Dendritic cell treated with granulocyte-macrophage colony-stimulating factor and Interleukin-4, amounts not matched to agents 40 ng/mL and 50 ng/mL, for 4 days (primary cell): Measurements from ENCODE around the gene CCL20.
"Not testable (repeated sequence)": the region's sequence is repeated elsewhere in the genome, so short reads cannot be mapped to it uniquely, and the experiment has no call there.

Experiments
- H3K27ac Mint-ChIP-seq: one replicate; pipeline ENCODE4 v1.8.0; 2022; ENCODE audit warnings: mild to moderate bottlenecking, mixed read lengths
- H3K27me3 Mint-ChIP-seq: one replicate; pipeline ENCODE4 v1.8.0; 2022; ENCODE audit warnings: mild to moderate bottlenecking, mixed read lengths
- H3K36me3 Mint-ChIP-seq: one replicate; pipeline ENCODE4 v1.8.0; 2022; ENCODE audit warnings: low read depth, mixed read lengths
- H3K4me1 Mint-ChIP-seq: one replicate; pipeline ENCODE4 v1.8.0; 2022; ENCODE audit warnings: low read depth, mixed read lengths
- H3K4me3 Mint-ChIP-seq: one replicate; pipeline ENCODE4 v1.8.0; 2022; ENCODE audit warnings: mild to moderate bottlenecking, moderate library complexity, mixed read lengths
- H3K9me3 Mint-ChIP-seq: one replicate; pipeline ENCODE4 v1.8.0; 2022; ENCODE audit warnings: mixed read lengths
- intact Hi-C: fragments of 100-400 bp; cut with micrococcal nuclease; formaldehyde crosslinking; loops from one replicate; pipeline ENCODE4 v1.15.0; 2022

The CCL20 gene

GRCh38 chr2:227829337-227829736 lies 15.7 kb downstream of the CCL20 start:
- H3K4me1 Mint-ChIP-seq: peaks cover 23% of the 10 kb centered on the region
- no peak overlapping the region for H3K4me3 Mint-ChIP-seq
- intact Hi-C loops: no loop called here
- peaks cover 23% of the 10 kb centered on the region for H3K27me3 Mint-ChIP-seq
- H3K9me3 Mint-ChIP-seq: no peaks in the 10 kb centered on the region
- no peaks in the 10 kb centered on the region for H3K36me3 Mint-ChIP-seq
- no peak overlapping the region for H3K27ac Mint-ChIP-seq

- intact Hi-C loops: no loop called here
- peaks cover 6% of the 10 kb centered on the region for H3K27me3 Mint-ChIP-seq
- no peak overlapping the region for H3K4me3 Mint-ChIP-seq
- H3K27ac Mint-ChIP-seq: no peak overlapping the region
- H3K4me1 Mint-ChIP-seq: peaks cover 25% of the 10 kb centered on the region
- no peaks in the 10 kb centered on the region for H3K9me3 Mint-ChIP-seq
- no peaks in the 10 kb centered on the region for H3K36me3 Mint-ChIP-seq
Measured at GRCh38 chr2:227834423-227834822, 20.8 kb downstream of the CCL20 start.

- H3K9me3 Mint-ChIP-seq: no peaks in the 10 kb centered on the region
- peaks cover 7% of the 10 kb centered on the region for H3K27me3 Mint-ChIP-seq
- H3K4me3 Mint-ChIP-seq: no peak overlapping the region
- no peak overlapping the region for H3K27ac Mint-ChIP-seq
- intact Hi-C loops: no loop called here
- peaks cover 25% of the 10 kb centered on the region for H3K4me1 Mint-ChIP-seq
- no peaks in the 10 kb centered on the region for H3K36me3 Mint-ChIP-seq
Measured at GRCh38 chr2:227834916-227835650, 21.4 kb downstream of the CCL20 start.

- H3K4me3 Mint-ChIP-seq, H3K9me3 Mint-ChIP-seq, H3K36me3 Mint-ChIP-seq, H3K27me3 Mint-ChIP-seq, H3K27ac Mint-ChIP-seq, intact Hi-C loops: not testable (repeated sequence)
- peaks cover 23% of the 10 kb centered on the region for H3K4me1 Mint-ChIP-seq
Measured at GRCh38 chr2:227839339-227840129, 25.9 kb downstream of the CCL20 start.

GRCh38 chr2:227846831-227847230 lies 33.2 kb downstream of the CCL20 start:
- peaks cover 5% of the 10 kb centered on the region for H3K4me1 Mint-ChIP-seq
- H3K36me3 Mint-ChIP-seq: no peaks in the 10 kb centered on the region
- intact Hi-C loops: no loop called here
- no peak overlapping the region for H3K4me3 Mint-ChIP-seq
- H3K9me3 Mint-ChIP-seq: no peaks in the 10 kb centered on the region
- H3K27ac Mint-ChIP-seq: no peak overlapping the region
- H3K27me3 Mint-ChIP-seq: peaks cover 16% of the 10 kb centered on the region

- H3K36me3 Mint-ChIP-seq: no peaks in the 10 kb centered on the region
- no peak overlapping the region for H3K27ac Mint-ChIP-seq
- no peaks in the 10 kb centered on the region for H3K9me3 Mint-ChIP-seq
- H3K4me1 Mint-ChIP-seq: peaks cover 5% of the 10 kb centered on the region
- no peak overlapping the region for H3K4me3 Mint-ChIP-seq
- peaks cover 24% of the 10 kb centered on the region for H3K27me3 Mint-ChIP-seq
- intact Hi-C loops: no loop called here
Measured at GRCh38 chr2:227848146-227848545, 34.5 kb downstream of the CCL20 start.

GRCh38 chr2:227848586-227848985 lies 34.9 kb downstream of the CCL20 start:
- no peaks in the 10 kb centered on the region for H3K9me3 Mint-ChIP-seq
- H3K4me3 Mint-ChIP-seq: no peak overlapping the region
- H3K27me3 Mint-ChIP-seq: peaks cover 27% of the 10 kb centered on the region
- intact Hi-C loops: no loop called here
- H3K27ac Mint-ChIP-seq: no peak overlapping the region
- H3K4me1 Mint-ChIP-seq: peaks cover 5% of the 10 kb centered on the region
- H3K36me3 Mint-ChIP-seq: no peaks in the 10 kb centered on the region

GRCh38 chr2:227849906-227850305 lies 36.3 kb downstream of the CCL20 start:
- Mint-ChIP-seq H3K36me3 (no peaks in the 10 kb centered on the region), H3K4me1 (peaks cover 5% of the 10 kb centered on the region), H3K27me3 (peaks cover 34% of the 10 kb centered on the region), H3K27ac (no peak overlapping the region), H3K9me3 (no peaks in the 10 kb centered on the region), H3K4me3 (no peak overlapping the region)
- intact Hi-C loops: no loop called here

- Mint-ChIP-seq H3K27ac (no peak overlapping the region), H3K27me3 (peaks cover 28% of the 10 kb centered on the region), H3K4me1 (no peaks in the 10 kb centered on the region), H3K36me3 (no peaks in the 10 kb centered on the region), H3K4me3 (no peak overlapping the region), H3K9me3 (no peaks in the 10 kb centered on the region)
- intact Hi-C loops: no loop called here
Measured at GRCh38 chr2:227853204-227853629, 39.6 kb downstream of the CCL20 start.

- Mint-ChIP-seq H3K9me3 (no peaks in the 10 kb centered on the region), H3K4me3 (no peak overlapping the region), H3K36me3 (no peaks in the 10 kb centered on the region), H3K4me1 (no peaks in the 10 kb centered on the region), H3K27ac (no peak overlapping the region), H3K27me3 (peaks cover 26% of the 10 kb centered on the region)
- intact Hi-C loops: no loop called here
Measured at GRCh38 chr2:227853765-227854271, 40.2 kb downstream of the CCL20 start.

- Mint-ChIP-seq H3K4me3 (no peak overlapping the region), H3K27ac (no peak overlapping the region), H3K27me3 (peaks cover 23% of the 10 kb centered on the region), H3K9me3 (no peaks in the 10 kb centered on the region), H3K36me3 (no peaks in the 10 kb centered on the region), H3K4me1 (no peaks in the 10 kb centered on the region)
- intact Hi-C loops: no loop called here
Measured at GRCh38 chr2:227855440-227855839, 41.8 kb downstream of the CCL20 start.

- H3K4me1 Mint-ChIP-seq: no peaks in the 10 kb centered on the region
- peaks cover 19% of the 10 kb centered on the region for H3K27me3 Mint-ChIP-seq
- H3K36me3 Mint-ChIP-seq: no peaks in the 10 kb centered on the region
- no peak overlapping the region for H3K4me3 Mint-ChIP-seq
- H3K27ac Mint-ChIP-seq: no peak overlapping the region
- H3K9me3 Mint-ChIP-seq: no peaks in the 10 kb centered on the region
- intact Hi-C loops: no loop called here
Measured at GRCh38 chr2:227856697-227857096, 43.1 kb downstream of the CCL20 start.

GRCh38 chr2:227860221-227860641 lies 46.6 kb downstream of the CCL20 start:
- Mint-ChIP-seq H3K9me3 (no peaks in the 10 kb centered on the region), H3K4me3 (no peak overlapping the region), H3K4me1 (no peaks in the 10 kb centered on the region), H3K36me3 (no peaks in the 10 kb centered on the region), H3K27ac (no peak overlapping the region), H3K27me3 (peaks cover 5% of the 10 kb centered on the region)
- intact Hi-C loops: no loop called here

- no peaks in the 10 kb centered on the region for H3K4me1 Mint-ChIP-seq
- intact Hi-C loops: no loop called here
- H3K27me3 Mint-ChIP-seq: peaks cover 8% of the 10 kb centered on the region
Measured at GRCh38 chr2:227861011-227861410, 47.4 kb downstream of the CCL20 start.

More at GRCh38 chr2:227861011-227861410, 47.4 kb downstream of the CCL20 start:
- H3K9me3 Mint-ChIP-seq: no peaks in the 10 kb centered on the region
- no peaks in the 10 kb centered on the region for H3K36me3 Mint-ChIP-seq
- H3K27ac Mint-ChIP-seq: no peak overlapping the region
- H3K4me3 Mint-ChIP-seq: no peak overlapping the region
